HG03469 (cell line): ENCODE results near the gene APOH.
"Not testable (repeated sequence)": the region's sequence is repeated elsewhere in the genome, so short reads cannot be mapped to it uniquely, and the experiment has no call there.

Source experiments
- ATAC-seq: cut with Tn5 transposase; IDR thresholded peaks from one replicate; pipeline ENCODE4 v1.9.1; 2021; ENCODE audit warnings: mild to moderate bottlenecking, moderate library complexity, moderate number of reproducible peaks; ENCODE audit not compliant: unreplicated experiment

Gene APOH, protein sequence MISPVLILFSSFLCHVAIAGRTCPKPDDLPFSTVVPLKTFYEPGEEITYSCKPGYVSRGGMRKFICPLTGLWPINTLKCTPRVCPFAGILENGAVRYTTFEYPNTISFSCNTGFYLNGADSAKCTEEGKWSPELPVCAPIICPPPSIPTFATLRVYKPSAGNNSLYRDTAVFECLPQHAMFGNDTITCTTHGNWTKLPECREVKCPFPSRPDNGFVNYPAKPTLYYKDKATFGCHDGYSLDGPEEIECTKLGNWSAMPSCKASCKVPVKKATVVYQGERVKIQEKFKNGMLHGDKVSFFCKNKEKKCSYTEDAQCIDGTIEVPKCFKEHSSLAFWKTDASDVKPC

DNA sequence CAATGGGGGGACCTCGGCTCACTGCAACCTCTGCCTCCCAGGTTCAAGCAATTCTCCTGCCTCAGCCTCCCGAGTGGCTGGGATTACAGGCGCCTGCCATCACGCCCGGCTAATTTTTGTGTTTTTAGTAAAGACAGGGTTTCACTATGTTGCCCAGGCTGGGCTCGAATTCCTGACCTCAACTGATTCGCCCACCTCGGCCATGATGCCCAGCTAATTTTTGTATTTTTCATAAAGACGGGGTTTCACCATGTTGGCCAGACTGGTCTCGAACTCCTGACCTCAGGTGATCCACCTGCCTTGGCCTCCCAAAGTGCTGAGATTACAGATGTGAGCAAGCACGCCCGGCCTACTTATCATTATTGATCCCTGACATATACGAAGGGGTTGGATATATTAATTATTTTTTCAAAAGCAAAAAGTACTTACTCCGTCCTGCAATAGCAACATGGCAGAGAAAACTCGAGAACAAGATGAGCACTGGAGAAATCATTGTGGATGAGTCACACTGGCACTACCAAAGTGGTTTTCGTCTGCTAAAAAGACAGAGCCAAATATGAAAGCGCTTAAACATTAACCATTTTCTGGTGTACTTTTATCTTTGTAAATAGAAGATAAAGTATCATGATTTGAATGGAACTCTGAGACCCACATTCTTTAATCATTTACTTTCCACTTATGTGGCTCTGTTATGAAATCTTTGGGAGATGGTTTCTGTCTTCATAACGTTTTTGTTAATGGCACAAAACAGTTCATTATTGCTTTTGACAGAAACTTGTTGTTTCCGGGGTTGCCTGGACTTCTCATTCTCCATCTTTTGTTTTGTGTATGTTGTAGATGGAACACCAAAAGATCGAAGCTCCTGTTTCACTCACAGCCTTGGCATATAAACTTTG, at the start of gene APOH:
Gene APOH (minus strand): TSS at position 529 of the 896 bp plus-strand sequence. CDS start 36 bp downstream, at position 493.
- no peak for ATAC-seq

DNA sequence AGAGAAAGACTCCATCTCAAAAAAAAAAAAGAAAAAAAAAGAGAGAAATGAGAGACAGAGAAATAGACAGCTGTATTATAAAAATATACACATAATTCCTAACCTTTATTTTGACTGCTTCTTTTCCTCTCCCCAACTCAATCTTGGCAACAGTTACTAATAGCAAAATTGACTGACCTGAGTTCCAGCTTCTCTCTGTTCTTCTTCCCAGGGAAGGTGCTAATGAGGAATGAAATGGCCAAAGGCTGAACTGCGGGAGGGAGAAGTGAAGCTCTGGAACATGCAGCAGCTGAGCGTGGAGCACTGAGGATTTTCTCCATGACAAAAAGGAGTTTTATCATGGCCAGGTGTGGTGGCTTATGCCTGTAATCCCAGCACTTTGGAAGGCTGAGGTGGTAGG, 48.0 kb upstream of the APOH start:
- ATAC-seq = no peak

DNA sequence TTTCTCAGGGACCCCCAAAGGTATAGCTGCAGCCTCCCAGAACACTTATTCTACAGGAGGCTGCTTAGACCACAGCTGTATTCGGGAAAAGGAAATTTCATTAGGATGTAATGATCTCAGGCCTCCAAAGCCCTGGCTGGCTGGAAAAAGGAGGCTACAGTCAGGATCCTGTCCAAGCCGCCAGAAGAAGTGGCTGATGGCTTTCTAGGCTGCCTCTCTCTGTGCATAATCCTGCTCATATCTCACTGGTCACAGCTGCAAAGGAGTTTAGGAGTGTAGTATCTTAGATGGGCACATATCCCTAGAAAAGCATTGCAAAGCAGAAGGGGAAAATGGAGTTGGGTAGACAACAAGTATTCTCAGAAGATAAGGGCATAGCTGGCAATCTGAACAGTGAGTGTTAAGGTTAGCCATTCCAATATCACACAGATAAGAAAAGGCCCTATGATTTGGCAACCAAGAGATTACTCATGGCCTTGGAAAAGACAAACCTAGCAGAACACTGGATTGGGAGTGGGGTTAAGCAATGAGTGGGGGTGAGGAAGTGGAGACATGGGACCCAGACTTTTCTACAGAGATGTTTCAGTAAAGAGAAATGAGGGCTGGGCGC, 47.2 kb upstream of the APOH start:
- ATAC-seq = no peak

DNA sequence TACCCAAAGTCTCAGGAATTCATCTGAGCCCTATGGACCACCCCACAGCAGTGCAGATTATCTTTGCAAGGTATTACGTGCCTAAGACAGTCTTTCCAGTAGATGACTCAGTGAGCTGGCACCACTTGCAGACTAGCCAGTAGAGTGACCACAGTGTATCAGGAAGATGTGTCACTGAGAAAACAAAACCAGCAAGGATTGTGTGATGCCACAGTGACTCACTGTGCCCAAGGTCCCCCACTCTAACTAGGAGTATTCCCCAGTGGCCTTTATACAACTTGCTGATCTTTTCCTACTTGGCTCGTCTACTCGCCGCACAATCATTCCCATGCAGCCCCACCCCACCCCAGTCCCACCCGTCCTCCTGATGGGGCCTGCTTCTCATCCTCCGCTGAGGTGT, 46.4 kb upstream of the APOH start:
- ATAC-seq = no peak

DNA sequence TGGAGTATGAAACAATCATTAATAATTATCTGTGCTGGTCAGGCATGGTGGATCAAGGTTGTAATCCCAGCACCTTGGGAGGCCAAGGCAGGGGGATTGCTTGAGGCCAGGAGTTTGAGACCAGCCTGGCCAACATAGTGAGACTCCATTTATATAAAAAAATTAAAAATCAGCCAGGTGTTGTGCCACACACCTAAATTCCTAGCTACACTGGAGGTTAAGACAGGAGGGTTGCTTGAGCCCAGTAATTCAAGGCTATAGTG, 44.3 kb upstream of the APOH start:
- no peak for ATAC-seq

DNA sequence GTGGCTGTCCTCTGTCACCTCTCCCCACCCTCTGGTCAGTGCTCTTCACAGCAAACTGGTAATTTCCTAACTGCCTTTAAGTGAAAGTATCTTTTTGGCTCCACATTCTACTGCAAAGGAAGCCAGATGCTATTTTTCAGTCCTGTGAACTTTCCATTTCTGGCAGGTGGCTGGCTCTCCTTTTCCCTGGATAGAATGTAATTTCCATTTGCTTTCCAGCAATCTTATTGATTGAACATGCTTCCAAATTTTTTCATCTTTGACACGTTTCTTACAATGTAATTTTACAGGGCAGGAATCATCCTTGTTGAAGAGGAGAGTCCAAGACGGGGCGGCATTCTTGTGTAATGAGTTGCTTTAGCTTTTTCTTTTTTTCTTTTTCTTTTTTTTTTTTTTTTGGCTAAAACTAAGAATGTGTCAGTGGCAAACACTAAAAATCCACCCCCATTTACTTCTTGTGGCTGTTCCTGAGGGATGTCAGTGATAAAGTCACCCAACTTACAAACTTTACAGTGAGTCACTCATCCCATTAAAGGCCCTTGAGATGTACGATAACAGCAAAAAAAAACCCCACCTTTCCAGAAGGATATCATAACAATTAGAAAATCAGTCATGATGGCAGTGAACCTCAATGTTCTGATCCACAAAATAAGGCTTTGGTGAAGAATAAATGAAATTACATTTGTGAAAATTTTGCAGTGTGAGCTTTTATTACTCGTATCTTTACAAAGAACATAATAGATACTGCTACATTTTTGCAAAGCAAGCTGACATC, 43.8 kb upstream of the APOH start:
- ATAC-seq = no peak

DNA sequence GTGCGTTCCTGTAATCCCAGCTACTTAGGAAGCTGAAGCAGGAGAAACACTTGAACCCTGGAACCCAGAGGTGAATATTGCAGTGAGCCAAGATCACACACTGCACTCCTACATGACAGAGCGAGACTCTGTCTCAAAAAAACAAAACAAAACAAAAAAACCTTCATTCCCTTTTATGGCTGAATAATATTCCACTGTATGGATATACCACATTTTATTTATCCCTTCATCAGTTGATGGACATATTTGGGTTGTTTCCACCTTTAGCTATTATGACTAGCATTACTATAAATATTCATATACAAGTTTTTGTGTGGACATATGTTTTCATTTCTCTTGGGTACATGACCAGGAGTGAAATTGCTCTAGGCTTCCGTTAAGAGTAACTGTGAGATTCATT, 42.3 kb upstream of the APOH start:
- no peak for ATAC-seq

DNA sequence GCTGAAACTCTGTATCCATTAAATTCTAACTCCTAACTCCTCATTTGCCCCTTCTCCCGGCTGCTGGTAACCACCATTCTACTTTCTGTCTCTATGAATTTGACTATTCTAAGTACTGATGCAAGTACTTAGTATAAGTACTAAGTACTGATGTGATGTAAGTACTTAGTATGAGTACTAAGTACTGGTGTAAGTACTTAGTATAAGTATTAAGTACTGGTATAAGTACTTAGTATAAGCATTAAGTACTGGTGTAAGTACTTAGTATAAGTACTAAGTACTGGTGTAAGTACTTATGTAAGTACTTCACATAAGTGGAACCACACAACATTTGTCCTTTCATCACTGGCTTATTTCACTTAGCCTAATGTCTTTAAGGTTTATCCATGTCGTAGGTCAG, 40.9 kb upstream of the APOH start:
- no peak for ATAC-seq

DNA sequence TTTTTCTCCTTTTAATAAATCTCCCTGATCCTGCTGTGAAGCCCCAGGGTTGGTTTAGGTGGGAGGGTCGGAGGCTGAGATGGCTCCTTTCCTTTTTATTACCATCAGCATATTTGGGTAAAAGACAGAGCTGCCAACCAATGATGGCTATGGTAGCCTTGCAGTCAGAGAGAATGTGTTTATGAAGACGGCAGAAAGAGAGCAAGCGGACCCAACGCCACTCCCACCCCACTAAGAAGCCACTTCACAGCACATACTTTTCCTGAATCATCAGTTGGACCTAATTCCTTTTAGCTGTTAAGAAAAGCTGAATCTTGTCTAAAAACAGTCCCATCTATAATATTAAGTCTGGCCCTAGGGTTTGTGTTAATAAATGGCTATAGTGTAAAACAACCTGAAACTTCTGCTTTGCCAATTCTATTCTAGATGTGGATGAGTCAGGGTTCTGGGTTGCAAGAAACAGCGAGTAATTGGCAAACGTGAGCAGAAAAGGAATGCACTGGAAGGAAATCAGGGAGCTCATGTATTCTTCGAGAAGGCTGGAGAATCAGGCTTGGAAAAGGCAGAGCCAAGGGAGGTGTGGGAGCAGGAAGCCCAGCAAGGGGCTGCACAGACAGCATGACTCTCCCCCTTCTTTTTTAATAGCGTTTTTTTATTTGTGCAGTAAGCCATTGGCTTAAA, 39.2 kb upstream of the APOH start:
- ATAC-seq = no peak

DNA sequence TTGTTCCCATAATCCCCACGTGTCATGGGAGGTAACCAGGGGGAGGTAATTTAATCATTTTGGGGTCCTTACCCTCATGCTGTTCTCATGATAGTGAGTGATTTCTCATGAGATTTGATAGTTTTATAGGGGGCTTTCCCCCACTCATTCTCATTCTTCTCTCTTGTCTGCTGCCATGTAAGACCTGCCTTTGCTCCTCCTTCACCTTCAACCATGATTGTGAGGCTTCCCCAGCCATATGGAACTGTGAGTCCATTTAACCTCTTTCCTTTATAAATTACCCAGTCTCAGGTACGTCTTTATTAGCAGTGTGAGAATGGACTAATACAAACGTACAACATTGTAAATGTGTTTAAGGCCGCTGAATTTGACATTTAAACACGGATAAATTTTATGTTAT, 35.5 kb upstream of the APOH start:
- ATAC-seq = no peak

DNA sequence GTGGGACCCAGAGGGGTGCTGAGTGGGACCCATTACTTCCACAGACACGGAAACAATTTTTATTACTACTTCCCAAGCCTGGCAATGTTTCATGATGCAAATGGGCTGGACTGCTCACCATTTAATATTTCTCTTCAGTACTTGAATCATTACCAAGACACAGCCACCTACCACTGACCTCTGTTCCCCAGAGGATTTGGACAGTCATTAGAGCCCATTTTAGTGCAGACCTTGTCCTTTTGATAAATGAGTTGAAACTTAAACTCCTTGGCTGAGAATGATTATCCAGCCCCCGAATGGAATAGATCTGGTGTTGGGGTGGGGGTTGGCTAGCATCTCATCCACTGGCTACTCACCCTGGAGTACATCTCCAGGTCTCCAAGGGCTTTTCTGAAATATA, 33.6 kb upstream of the APOH start:
- ATAC-seq = no peak

DNA sequence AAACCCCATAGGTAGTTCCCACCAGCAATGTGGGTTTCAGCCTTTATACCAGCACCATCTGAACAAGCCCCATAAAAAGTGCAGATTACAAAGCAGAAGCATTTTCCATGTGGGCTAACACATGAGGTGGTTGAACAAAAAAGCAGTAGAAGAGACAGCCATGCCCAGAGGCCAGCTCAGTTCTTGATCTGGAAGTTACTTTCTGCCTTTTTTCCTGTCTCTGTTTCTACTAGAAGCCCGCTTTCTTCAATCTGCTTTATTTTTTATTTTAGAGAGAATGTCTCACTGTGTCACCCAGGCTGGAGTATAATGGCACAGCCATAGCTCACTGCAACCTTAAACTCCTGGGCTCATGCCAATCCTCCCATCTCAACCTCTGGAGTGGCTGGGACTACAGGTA, 31.5 kb upstream of the APOH start:
- no peak for ATAC-seq

DNA sequence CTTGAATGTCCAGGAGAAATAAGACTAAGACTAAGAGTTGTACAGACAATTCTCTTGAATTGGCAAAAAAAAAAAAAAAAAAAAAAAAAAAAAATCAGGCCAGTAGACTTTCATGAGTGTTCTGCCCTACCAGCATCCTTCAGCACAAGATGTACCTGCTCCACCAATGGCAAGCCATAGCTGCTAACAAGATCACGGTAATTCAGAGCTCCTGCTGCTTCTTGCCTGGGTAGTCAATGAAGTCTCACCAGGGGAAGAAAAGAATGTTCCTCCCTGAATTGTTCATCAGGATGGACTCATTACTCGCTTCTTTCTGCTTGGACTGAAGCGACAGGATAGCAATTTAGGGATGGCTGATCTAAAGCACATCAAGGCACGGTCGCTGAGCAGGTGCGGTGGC, 31.1 kb upstream of the APOH start:
- no peak for ATAC-seq

DNA sequence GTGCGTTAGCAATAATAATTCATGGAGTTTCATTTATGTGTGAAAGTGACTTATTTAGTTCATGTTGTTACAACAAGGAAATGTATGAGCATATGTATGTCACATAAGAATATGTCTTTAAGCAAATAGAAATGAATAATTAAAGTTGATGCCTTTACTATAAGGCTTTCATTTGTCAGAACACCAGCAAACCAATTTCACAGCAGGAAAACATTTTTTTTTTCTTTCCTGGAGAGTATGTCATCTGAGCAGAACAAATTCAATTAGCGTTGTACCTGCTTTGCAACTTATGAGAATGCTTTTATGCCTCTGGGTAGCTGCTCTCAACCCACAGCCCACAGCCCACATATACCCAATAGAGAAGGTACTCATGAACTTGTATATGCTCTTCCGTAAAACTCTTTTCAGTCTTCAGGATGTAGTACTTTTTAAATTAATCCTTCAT, 26.3 kb upstream of the APOH start:
- no peak for ATAC-seq

DNA sequence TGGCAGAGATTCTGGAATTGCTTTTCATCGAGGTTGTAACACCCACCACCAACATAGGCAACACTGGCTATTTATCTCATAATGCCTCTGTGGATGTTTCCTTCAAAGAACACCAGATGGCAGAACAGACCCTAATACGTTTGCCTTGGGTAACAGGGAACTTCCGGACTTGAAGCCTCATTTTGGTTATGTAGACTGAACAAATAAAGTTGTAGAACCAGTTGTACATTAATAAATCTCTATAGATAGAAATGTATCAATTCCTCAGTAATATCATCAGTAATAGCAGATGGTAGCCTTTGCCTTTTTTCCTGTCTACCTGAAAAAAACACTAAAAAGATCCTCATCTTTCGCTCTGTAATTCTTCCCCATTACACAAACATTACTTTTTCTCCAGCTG, 25.9 kb upstream of the APOH start:
- ATAC-seq = no peak

DNA sequence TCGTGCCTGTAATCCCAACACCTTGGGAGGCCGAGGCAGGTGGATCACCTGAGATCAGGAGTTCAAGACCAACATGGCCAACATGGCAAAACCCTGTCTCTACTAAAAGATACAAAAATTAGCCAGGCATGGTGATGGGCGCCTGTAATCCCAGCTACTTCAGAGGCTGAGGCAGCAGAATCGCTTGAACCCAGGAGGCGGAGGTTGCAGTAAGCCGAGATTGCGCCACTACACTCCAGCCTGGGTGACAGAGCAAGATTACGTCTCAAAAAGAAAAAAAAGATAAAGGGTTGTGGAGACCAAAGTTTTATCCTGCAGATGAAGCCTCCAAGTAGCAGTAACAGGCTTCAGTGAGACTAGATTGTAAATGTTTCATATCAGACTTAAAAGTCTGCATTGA, 24.2 kb upstream of the APOH start:
- ATAC-seq = not testable (repeated sequence)

DNA sequence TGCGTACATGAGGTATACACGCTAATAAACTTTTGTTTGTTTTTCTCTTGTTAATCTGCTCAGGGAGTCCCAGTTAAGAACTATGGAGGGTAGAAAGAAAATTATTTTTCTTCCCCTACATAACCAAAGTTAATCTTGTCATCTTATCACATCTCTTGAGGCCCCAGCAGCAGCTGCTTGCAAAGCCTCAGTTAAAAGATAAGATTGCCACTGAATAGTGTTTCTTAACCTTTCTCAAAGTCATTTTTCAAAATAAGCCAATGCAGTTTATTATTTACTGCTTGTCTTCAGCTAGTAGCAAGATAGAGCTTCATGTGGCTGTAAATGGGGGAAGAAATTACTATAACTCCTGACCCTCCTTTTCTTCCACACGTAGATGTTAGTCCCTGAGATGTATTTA, 21.5 kb upstream of the APOH start:
- ATAC-seq = no peak

DNA sequence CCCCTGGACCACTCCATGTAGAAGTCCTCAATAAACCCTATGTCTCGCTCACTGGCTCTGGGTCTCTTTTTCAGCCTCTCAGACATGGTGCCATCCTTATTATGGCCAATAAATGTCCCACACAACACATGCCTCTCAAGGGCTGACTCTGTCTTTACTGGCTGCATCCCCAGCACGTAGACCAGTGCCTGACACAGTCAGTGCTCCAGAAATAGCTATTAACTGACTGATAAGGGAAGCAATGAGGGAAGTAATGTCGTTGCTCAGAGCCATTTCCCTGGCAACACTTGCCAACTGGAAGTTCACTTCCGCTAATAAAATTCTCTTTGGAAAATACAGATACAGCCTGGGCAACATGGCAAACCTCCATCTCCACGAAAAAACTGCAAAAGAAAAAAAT, 19.1 kb upstream of the APOH start:
- ATAC-seq = no peak

DNA sequence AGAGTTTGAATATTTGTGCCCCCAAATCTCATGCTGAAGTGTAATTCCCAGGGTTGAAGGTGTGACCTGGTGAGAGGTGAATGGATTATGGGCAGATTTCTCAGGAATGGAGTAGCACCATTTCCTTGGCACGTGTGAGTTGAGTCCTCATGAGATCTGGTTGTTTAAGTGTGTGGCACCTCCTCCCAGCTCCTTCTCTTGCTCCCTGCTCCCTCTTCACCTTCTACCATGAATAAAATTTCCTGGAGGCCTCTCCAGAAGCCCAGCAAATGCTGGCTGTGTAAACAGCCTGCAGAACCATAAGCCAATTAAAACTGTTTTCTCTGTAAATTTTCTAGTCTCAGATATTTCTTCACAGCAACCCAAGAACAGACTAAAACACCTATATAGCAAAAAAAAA, 12.6 kb upstream of the APOH start:
- ATAC-seq = no peak

DNA sequence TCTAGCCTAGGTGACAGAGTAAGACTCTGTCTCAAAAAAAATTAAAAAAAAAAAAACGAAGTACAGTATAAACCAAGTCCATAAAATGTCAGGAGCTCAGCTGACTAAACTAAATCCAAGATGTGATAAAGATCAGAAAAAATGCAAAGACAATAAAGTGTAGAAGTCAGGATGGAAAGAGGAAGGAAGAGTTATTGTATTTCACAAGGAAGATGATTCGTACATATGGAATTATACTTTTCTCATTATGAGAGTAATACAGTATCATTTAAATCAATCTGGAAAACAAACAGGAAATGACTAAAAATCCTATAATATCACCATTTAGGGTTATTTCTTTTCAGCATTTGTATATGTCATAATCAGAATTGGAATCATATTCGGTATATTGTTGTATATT, 11.4 kb upstream of the APOH start:
- ATAC-seq = no peak

DNA sequence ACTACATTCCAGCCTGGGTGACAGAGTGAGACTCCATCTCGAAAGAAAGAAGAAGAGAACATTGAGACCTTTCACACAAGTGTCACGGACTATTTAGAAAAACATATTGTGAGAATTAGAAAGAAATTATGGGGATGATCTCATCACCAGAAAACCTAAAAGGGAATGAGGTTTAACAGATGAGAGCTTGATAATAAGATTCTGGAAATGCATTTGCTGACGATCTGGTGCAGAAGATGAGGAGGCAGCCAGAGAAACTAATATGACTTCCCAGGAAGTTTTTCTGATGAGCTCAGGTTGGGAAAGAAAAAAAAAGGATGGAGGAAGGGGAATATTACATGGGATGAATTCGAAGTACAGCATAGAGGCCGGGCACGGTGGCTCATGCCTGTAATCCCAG, 10.8 kb upstream of the APOH start:
- ATAC-seq = no peak
